Measurements from ENCODE around the gene MT1F. TPM values are rescaled to one million over a fixed set of nuclear protein-coding genes. Genes with fewer than 3 reads are reported as not detected.
"Not testable (repeated sequence)": the region's sequence is repeated elsewhere in the genome, so short reads cannot be mapped to it uniquely, and the experiment has no call there.

Gene MT1F
- total and polyA plus RNA-seq, 2 donors (not counting 1 experiment from before 2014, with no cell fraction given): 4.3 to 5.3 TPM

DNA sequence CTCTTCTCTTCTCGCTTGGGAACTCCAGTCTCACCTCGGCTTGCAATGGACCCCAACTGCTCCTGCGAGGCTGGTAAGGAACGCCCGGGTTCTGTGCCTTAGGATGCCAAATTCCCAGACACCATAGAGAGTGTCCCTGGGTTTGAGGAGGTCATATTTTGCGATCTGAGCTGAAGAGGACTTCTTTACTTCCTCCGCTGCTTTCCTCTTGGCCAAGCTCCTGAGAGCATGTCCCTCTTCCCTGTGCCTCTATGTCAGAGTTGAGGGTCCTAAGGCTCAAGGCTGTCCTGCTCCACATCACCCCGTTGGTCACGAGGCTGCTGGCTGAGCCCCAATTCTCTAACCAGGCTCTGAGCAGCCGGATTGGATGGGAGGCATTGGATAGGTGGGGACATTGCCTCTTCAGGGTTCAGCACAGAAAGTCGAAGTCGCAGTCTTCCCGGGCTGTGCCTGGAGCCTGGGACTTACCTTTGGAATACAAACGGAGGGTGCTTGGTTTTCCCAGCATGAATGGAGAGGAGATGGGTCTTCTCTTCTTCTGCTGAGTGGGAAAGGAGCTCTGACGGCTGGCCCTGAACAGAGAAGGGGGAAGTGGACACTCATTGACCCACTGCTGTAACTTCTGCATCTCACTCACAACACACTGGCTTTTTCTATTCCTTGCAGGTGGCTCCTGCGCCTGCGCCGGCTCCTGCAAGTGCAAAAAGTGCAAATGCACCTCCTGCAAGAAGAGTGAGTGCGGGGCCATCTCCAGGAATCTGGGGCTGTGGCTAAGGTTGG lies 12.3 kb downstream of the MT1F start:
- Histone ChIP-seq H4K20me1 (ENCODE audit: control insufficient read depth, insufficient read depth, low read length, poor library complexity, severe bottlenecking) (no peaks in the 10 kb centered on the region), H3K9ac (ENCODE audit: low read length) (no peak overlapping the region), H3K79me2 (ENCODE audit: control insufficient read depth, insufficient read depth, low read length) (no peaks in the 10 kb centered on the region), H3K36me3 (replicated peaks in 1 of 2; ENCODE audit: control extremely low read depth in 1 of 2, control insufficient read depth in 1 of 2, extremely low read depth in 1 of 2, insufficient read depth in 2 of 2, low read length in 1 of 2) (no peaks in the 10 kb centered on the region), H3K9me3 (ENCODE audit: control extremely low read depth in 1 of 3, control insufficient read depth in 2 of 3, insufficient read depth in 1 of 3, low read length in 2 of 3) (peaks cover 0 to 3% (median 0%) of the 10 kb centered on the region in 3 donors), H3K4me3 (ENCODE audit: control extremely low read depth in 1 of 5, extremely low read depth in 1 of 5, insufficient read depth in 1 of 5, low read depth in 2 of 5, low read length in 4 of 5) (no peak overlapping the region), H2AFZ (ENCODE audit: insufficient read depth, low read depth, low read length, poor library complexity, severe bottlenecking) (no peak overlapping the region), H3K27me3 (replicated peaks in 1 of 4; ENCODE audit: control extremely low read depth in 1 of 4, control insufficient read depth in 3 of 4, insufficient read depth in 4 of 4, low read length in 3 of 4) (peaks cover 0 to 68% (median 30%) of the 10 kb centered on the region in 4 experiments), H3K4me1 (ENCODE audit: control insufficient read depth in 2 of 2, insufficient read depth in 2 of 2, low read length in 2 of 2) (peaks cover 6 to 7% of the 10 kb centered on the region in 2 donors), H3K27ac (ENCODE audit: low read length in 2 of 2) (no peak overlapping the region), H3K4me2 (replicated peaks; ENCODE audit: low read depth, low read length, poor library complexity, severe bottlenecking) (no peak overlapping the region)
- H3K4me3 Mint-ChIP-seq: no peak overlapping the region
- ChIA-PET CTCF (no interaction called here), POLR2A (no interaction called here)
- no peaks in the 10 kb centered on the region for H3K9me3 Mint-ChIP-seq (ENCODE audit: insufficient read depth)
- 13% methylated on average over 11 of the region's 19 CpGs for WGBS (ENCODE audit: insufficient coverage)
- peaks cover 85% of the 10 kb centered on the region for H3K27me3 Mint-ChIP-seq
- no peak for TF ChIP-seq EZH2 (IDR thresholded peaks at IDR 0.05; ENCODE audit: borderline replicate concordance, insufficient read depth, low read depth, low read length, poor library complexity, severe bottlenecking)
- TF ChIP-seq, protein P1, sequence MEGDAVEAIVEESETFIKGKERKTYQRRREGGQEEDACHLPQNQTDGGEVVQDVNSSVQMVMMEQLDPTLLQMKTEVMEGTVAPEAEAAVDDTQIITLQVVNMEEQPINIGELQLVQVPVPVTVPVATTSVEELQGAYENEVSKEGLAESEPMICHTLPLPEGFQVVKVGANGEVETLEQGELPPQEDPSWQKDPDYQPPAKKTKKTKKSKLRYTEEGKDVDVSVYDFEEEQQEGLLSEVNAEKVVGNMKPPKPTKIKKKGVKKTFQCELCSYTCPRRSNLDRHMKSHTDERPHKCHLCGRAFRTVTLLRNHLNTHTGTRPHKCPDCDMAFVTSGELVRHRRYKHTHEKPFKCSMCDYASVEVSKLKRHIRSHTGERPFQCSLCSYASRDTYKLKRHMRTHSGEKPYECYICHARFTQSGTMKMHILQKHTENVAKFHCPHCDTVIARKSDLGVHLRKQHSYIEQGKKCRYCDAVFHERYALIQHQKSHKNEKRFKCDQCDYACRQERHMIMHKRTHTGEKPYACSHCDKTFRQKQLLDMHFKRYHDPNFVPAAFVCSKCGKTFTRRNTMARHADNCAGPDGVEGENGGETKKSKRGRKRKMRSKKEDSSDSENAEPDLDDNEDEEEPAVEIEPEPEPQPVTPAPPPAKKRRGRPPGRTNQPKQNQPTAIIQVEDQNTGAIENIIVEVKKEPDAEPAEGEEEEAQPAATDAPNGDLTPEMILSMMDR (IDR thresholded peaks at IDR 0.05): no peak
- DNase-seq (no peak), ATAC-seq (ENCODE audit: low read depth) (no peak)
- no peak overlapping the region for H3K27ac Mint-ChIP-seq
- peaks cover 9% of the 10 kb centered on the region for H3K4me1 Mint-ChIP-seq
- intact Hi-C loops (cut with micrococcal nuclease): no loop called here

DNA sequence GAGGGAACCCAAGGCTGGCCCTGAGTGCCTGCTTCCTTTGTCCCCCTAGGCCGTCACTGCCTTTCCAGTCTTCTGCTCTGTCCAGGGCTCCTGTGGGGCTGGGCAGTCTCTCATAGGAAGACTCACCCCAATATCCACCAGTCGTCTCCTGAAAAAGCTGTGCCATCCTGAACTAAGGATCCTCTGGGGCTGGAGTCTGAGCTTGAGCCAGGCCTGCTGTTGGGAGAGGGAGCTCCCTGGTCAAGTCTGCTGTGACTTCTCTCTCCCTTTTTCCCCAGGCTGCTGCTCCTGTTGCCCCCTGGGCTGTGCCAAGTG lies 12.8 kb downstream of the MT1F start:
- TF ChIP-seq EZH2 (IDR thresholded peaks at IDR 0.05; ENCODE audit: borderline replicate concordance, insufficient read depth, low read depth, low read length, poor library complexity, severe bottlenecking): no peak
- TF ChIP-seq, protein P1 (IDR thresholded peaks at IDR 0.05): no peak
- no peak for ATAC-seq (ENCODE audit: low read depth)
- Histone ChIP-seq H3K4me1 (ENCODE audit: control insufficient read depth in 2 of 2, insufficient read depth in 2 of 2, low read length in 2 of 2) (peaks cover 10% of the 10 kb centered on the region in 2 donors), H2AFZ (ENCODE audit: insufficient read depth, low read depth, low read length, poor library complexity, severe bottlenecking) (no peak overlapping the region), H3K79me2 (ENCODE audit: control insufficient read depth, insufficient read depth, low read length) (no peaks in the 10 kb centered on the region), H3K27me3 (replicated peaks in 1 of 4; ENCODE audit: control extremely low read depth in 1 of 4, control insufficient read depth in 3 of 4, insufficient read depth in 4 of 4, low read length in 3 of 4) (peaks cover 0 to 67% (median 34%) of the 10 kb centered on the region in 4 experiments), H3K36me3 (replicated peaks in 1 of 2; ENCODE audit: control extremely low read depth in 1 of 2, control insufficient read depth in 1 of 2, extremely low read depth in 1 of 2, insufficient read depth in 2 of 2, low read length in 1 of 2) (no peaks in the 10 kb centered on the region), H3K4me2 (replicated peaks; ENCODE audit: low read depth, low read length, poor library complexity, severe bottlenecking) (no peak overlapping the region), H3K9me3 (ENCODE audit: control extremely low read depth in 1 of 3, control insufficient read depth in 2 of 3, insufficient read depth in 1 of 3, low read length in 2 of 3) (peaks cover 0 to 3% (median 0%) of the 10 kb centered on the region in 3 donors), H4K20me1 (ENCODE audit: control insufficient read depth, insufficient read depth, low read length, poor library complexity, severe bottlenecking) (no peaks in the 10 kb centered on the region), H3K9ac (ENCODE audit: low read length) (no peak overlapping the region), H3K27ac (ENCODE audit: low read length in 2 of 2) (no peak overlapping the region), H3K4me3 (ENCODE audit: control extremely low read depth in 1 of 5, extremely low read depth in 1 of 5, insufficient read depth in 1 of 5, low read depth in 2 of 5, low read length in 4 of 5) (no peak overlapping the region)
- Mint-ChIP-seq H3K27ac (no peak overlapping the region), H3K27me3 (peaks cover 85% of the 10 kb centered on the region), H3K4me1 (peaks cover 12% of the 10 kb centered on the region), H3K4me3 (no peak overlapping the region), H3K9me3 (ENCODE audit: insufficient read depth) (no peaks in the 10 kb centered on the region)
- 56% methylated on average over 1 of the region's 2 CpGs for WGBS (ENCODE audit: insufficient coverage)
- ChIA-PET POLR2A (no interaction called here), CTCF (no interaction called here)
- DNase-seq: no peak
- intact Hi-C loops (cut with micrococcal nuclease): no loop called here

DNA sequence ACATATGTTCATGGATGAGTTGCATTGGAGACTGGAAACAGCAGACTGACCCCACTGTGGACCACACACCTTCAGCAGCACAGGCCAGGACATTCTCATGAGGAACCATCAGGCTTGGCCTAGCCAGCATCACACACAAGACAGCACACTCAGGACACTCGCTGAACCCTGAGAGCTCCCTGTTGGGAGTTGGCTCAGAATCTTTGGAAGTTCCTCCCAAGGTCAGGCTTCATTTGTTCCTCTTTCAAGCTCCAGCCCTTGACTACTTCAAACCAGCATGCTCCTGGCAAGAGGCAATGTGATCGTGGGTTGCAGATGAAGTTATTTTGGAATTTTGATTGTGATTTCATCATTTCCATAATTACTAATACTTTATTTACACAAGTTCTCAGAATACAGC lies 13.9 kb downstream of the MT1F start:
- intact Hi-C loops (cut with micrococcal nuclease): not testable (repeated sequence)
- peaks cover 79% of the 10 kb centered on the region for H3K27me3 Mint-ChIP-seq
- peaks cover 0 to 70% (median 36%) of the 10 kb centered on the region in 4 experiments for H3K27me3 ChIP-seq (replicated peaks in 1 of 4; ENCODE audit: control extremely low read depth in 1 of 4, control insufficient read depth in 3 of 4, insufficient read depth in 4 of 4, low read length in 3 of 4)

More for the DNA sequence above, 13.9 kb downstream of the MT1F start:
- 100% methylated on average over 1 of the region's 2 CpGs for WGBS (ENCODE audit: insufficient coverage)
- H3K9me3 ChIP-seq (ENCODE audit: control extremely low read depth in 1 of 3, control insufficient read depth in 2 of 3, insufficient read depth in 1 of 3, low read length in 2 of 3); DNase-seq; H4K20me1 ChIP-seq (ENCODE audit: control insufficient read depth, insufficient read depth, low read length, poor library complexity, severe bottlenecking); H3K9me3 Mint-ChIP-seq (ENCODE audit: insufficient read depth); H2AFZ ChIP-seq (ENCODE audit: insufficient read depth, low read depth, low read length, poor library complexity, severe bottlenecking); H3K79me2 ChIP-seq (ENCODE audit: control insufficient read depth, insufficient read depth, low read length); POLR2A ChIA-PET; H3K27ac ChIP-seq (ENCODE audit: low read length in 2 of 2); H3K4me2 ChIP-seq (replicated peaks; ENCODE audit: low read depth, low read length, poor library complexity, severe bottlenecking); ATAC-seq (ENCODE audit: low read depth); H3K36me3 ChIP-seq (replicated peaks in 1 of 2; ENCODE audit: control extremely low read depth in 1 of 2, control insufficient read depth in 1 of 2, extremely low read depth in 1 of 2, insufficient read depth in 2 of 2, low read length in 1 of 2); H3K4me3 ChIP-seq (ENCODE audit: control extremely low read depth in 1 of 5, extremely low read depth in 1 of 5, insufficient read depth in 1 of 5, low read depth in 2 of 5, low read length in 4 of 5); H3K4me3 Mint-ChIP-seq; H3K27ac Mint-ChIP-seq; H3K9ac ChIP-seq (ENCODE audit: low read length): not testable (repeated sequence)
- H3K4me1 ChIP-seq (ENCODE audit: control insufficient read depth in 2 of 2, insufficient read depth in 2 of 2, low read length in 2 of 2): peaks cover 16 to 17% of the 10 kb centered on the region in 2 donors
- CTCF ChIA-PET: interaction anchor here (2.4 kb wide), 1 partner anchor 30 kb away, joined by 19 read pairs; no protein-coding TSS in a partner anchor
- H3K4me1 Mint-ChIP-seq: peaks cover 15% of the 10 kb centered on the region
